H1 (cell line): ENCODE measurements around the gene AIM2. TPM values are rescaled to one million over a fixed set of nuclear protein-coding genes. Genes with fewer than 3 reads are reported as not detected.

Experiments used
- CTCF ChIA-PET: fragments of 300-600 bp; sonication (Branson Sonifier 250); formaldehyde crosslinking; loops from one replicate; lab custom pipeline; 2021; ENCODE audit not compliant: partially characterized antibody; lab: Charles Lee
- POLR2A ChIA-PET: fragments of 300-600 bp; sonication (Branson Sonifier 250); formaldehyde crosslinking; loops from one replicate; lab custom pipeline; 2021; ENCODE audit warnings: inconsistent platforms; ENCODE audit not compliant: partially characterized antibody; lab: Charles Lee
- DNase-seq, 2 experiments: peaks; one replicate each; pipeline versions ENCODE4 v3.0.0 to v3.0.0-alpha.2; 2010 to 2022; ENCODE audit warnings: low spot score in 2 of 2, low read depth in 1 of 2, mixed read lengths in 1 of 2
- FAIRE-seq: peaks from 2 replicates; lab custom pipeline; 2011; peaks lifted over from hg19 to GRCh38; lab: Jason Lieb, UNC
- H2AFZ ChIP-seq: 2 replicates; pipeline ENCODE4 v1.8.1; 2012; ENCODE audit warnings: low read length, inconsistent platforms
- H2AK5ac ChIP-seq: 2 replicates; pipeline ENCODE4 v1.6.1; 2013; ENCODE audit warnings: low read depth, low read length
- H2BK120ac ChIP-seq: replicated peaks from 2 replicates; pipeline ENCODE3; 2013; ENCODE audit warnings: low read depth, low read length, inconsistent platforms
- H2BK12ac ChIP-seq: 2 replicates; pipeline ENCODE4 v1.6.1; 2013; ENCODE audit warnings: low read depth, low read length
- H2BK15ac ChIP-seq: 2 replicates; pipeline ENCODE4 v1.6.1; 2013; ENCODE audit warnings: low read length
- H2BK20ac ChIP-seq: 2 replicates; pipeline ENCODE4 v1.6.1; 2013; ENCODE audit warnings: low read length
- H2BK5ac ChIP-seq: 2 replicates; pipeline ENCODE4 v1.6.1; 2013; ENCODE audit warnings: low read depth, low read length
- H3K14ac ChIP-seq: 2 replicates; pipeline ENCODE4 v1.6.1; 2013; ENCODE audit warnings: inconsistent platforms; ENCODE audit not compliant: insufficient read length
- H3K18ac ChIP-seq: 2 replicates; pipeline ENCODE4 v1.6.1; 2013; ENCODE audit warnings: low read length; ENCODE audit errors: extremely low read depth
- H3K23ac ChIP-seq: 2 replicates; pipeline ENCODE4 v1.6.1; 2013; ENCODE audit warnings: inconsistent platforms; ENCODE audit not compliant: insufficient read length
- H3K23me2 ChIP-seq: 2 replicates; pipeline ENCODE4 v1.6.1; 2013; ENCODE audit warnings: low read depth, low read length
- H3K27ac ChIP-seq: 2 replicates; pipeline ENCODE4 v1.6.1; 2011; ENCODE audit warnings: low read depth, low read length, inconsistent platforms
- H3K27me3 ChIP-seq, 4 experiments: replicated peaks in 1 of 4; 1 replicate in 1 of 4; 2 replicates in 3 of 4; pipeline versions ENCODE4 v1.6.1 to v1.8.1; 2011 to 2013; ENCODE audit warnings: low read length in 3 of 4, mild to moderate bottlenecking in 3 of 4, inconsistent platforms in 2 of 4, mixed read lengths in 2 of 4, moderate library complexity in 1 of 4; ENCODE audit not compliant: control insufficient read depth in 3 of 4, insufficient read depth in 3 of 4; ENCODE audit errors: extremely low read depth in 1 of 4
- H3K36me3 ChIP-seq, 4 experiments: 2 replicates each; pipeline versions ENCODE4 v1.6.1 to v1.8.1; 2011 to 2013; ENCODE audit warnings: mild to moderate bottlenecking in 4 of 4, low read length in 3 of 4, moderate library complexity in 2 of 4, control low read depth in 1 of 4, inconsistent platforms in 1 of 4; ENCODE audit not compliant: insufficient read depth in 4 of 4, control insufficient read depth in 2 of 4
- H3K4ac ChIP-seq: replicated peaks from 2 replicates; pipeline ENCODE3; 2013; ENCODE audit warnings: low read length, low read depth, mixed read lengths, inconsistent platforms; ENCODE audit not compliant: insufficient read length
- H3K4me1 ChIP-seq, 4 experiments: replicated peaks in 1 of 4; 1 replicate in 1 of 4; 2 replicates in 3 of 4; pipeline versions ENCODE4 v1.6.1 to v1.8.1; 2011 to 2013; ENCODE audit warnings: low read length in 3 of 4, inconsistent platforms in 2 of 4, mixed read lengths in 1 of 4; ENCODE audit not compliant: insufficient read depth in 4 of 4, control insufficient read depth in 3 of 4
- H3K4me2 ChIP-seq, 2 experiments: 2 replicates each; pipeline versions ENCODE4 v1.6.1 to v1.8.1; 2011 to 2013; ENCODE audit warnings: low read depth in 2 of 2, low read length in 2 of 2, control low read depth in 1 of 2, inconsistent platforms in 1 of 2, mild to moderate bottlenecking in 1 of 2; ENCODE audit not compliant: insufficient read depth in 1 of 2
- H3K4me3 ChIP-seq, 4 experiments: fragments of 200-600, 300-600 bp in 1 of 4; sonication (generic), shearing (Covaris generic), sonication (Bioruptor Twin) in 1 of 4; 2 replicates each; pipeline versions ENCODE4 v1.5.1 to v1.8.1; 2011 to 2016; ENCODE audit warnings: low read length in 4 of 4, low read depth in 3 of 4, control low read depth in 2 of 4, inconsistent platforms in 2 of 4, mild to moderate bottlenecking in 2 of 4, mixed read lengths in 1 of 4, moderate library complexity in 1 of 4; ENCODE audit not compliant: insufficient read depth in 2 of 4; ENCODE audit errors: extremely low read depth in 1 of 4
- H3K56ac ChIP-seq: replicated peaks from 2 replicates; pipeline ENCODE3; 2013; ENCODE audit warnings: low read depth, mild to moderate bottlenecking, mixed read lengths, low read length, inconsistent platforms; ENCODE audit not compliant: insufficient read length
- H3K79me1 ChIP-seq: 2 replicates; pipeline ENCODE4 v1.6.1; 2013; ENCODE audit warnings: low read depth, low read length, control low read depth
- H3K79me2 ChIP-seq, 2 experiments: 2 replicates each; pipeline versions ENCODE4 v1.6.1 to v1.8.1; 2012 to 2013; ENCODE audit warnings: low read length in 2 of 2, mild to moderate bottlenecking in 2 of 2, inconsistent platforms in 1 of 2; ENCODE audit not compliant: insufficient read depth in 2 of 2, control insufficient read depth in 1 of 2
- H3K9ac ChIP-seq, 4 experiments: replicated peaks in 1 of 4; 1 replicate in 1 of 4; 2 replicates in 3 of 4; pipeline versions ENCODE4 v1.6.1 to v1.8.1; 2011 to 2013; ENCODE audit warnings: low read depth in 3 of 4, low read length in 3 of 4, control low read depth in 2 of 4, mild to moderate bottlenecking in 2 of 4, moderate library complexity in 2 of 4, inconsistent platforms in 1 of 4; ENCODE audit errors: extremely low read depth in 1 of 4
- H3K9me3 ChIP-seq, 2 experiments: 2 replicates each; pipeline versions ENCODE4 v1.6.1 to v1.8.1; 2012 to 2013; ENCODE audit warnings: mild to moderate bottlenecking in 2 of 2, moderate library complexity in 2 of 2, control low read depth in 1 of 2, inconsistent platforms in 1 of 2, low read depth in 1 of 2, low read length in 1 of 2, mixed read lengths in 1 of 2; ENCODE audit not compliant: insufficient read depth in 2 of 2
- H4K20me1 ChIP-seq, 2 experiments: replicated peaks in 1 of 2; 2 replicates each; pipeline versions ENCODE3 to v1.8.1; 2011 to 2013; ENCODE audit warnings: inconsistent platforms in 2 of 2, low read length in 2 of 2, mild to moderate bottlenecking in 1 of 2; ENCODE audit not compliant: insufficient read depth in 2 of 2, control insufficient read depth in 1 of 2
- H4K5ac ChIP-seq: 2 replicates; pipeline ENCODE4 v1.6.1; 2013; ENCODE audit warnings: low read length, low read depth, mixed read lengths, inconsistent platforms; ENCODE audit not compliant: insufficient read length
- H4K8ac ChIP-seq: 2 replicates; pipeline ENCODE4 v1.8.0; 2013; ENCODE audit warnings: mild to moderate bottlenecking, moderate library complexity, low read length, inconsistent platforms; ENCODE audit not compliant: insufficient read depth; ENCODE audit errors: extremely low read depth
- H4K91ac ChIP-seq: replicated peaks from 2 replicates; pipeline ENCODE3; 2013; ENCODE audit warnings: low read length, mixed read lengths, inconsistent platforms; ENCODE audit not compliant: insufficient read length
- JUN ChIP-seq: IDR thresholded peaks from 2 replicates; pipeline ENCODE4 v1.6.1; 2011; ENCODE audit warnings: low read depth, mild to moderate bottlenecking, improper control_type of control experiment, low read length
- NANOG ChIP-seq: IDR thresholded peaks from 2 replicates; pipeline ENCODE4 v1.6.1; 2011; ENCODE audit warnings: low read length, low read depth, mild to moderate bottlenecking, inconsistent platforms; ENCODE audit not compliant: insufficient read depth, poor library complexity, severe bottlenecking
- RAD21 ChIP-seq, 2 experiments: IDR thresholded peaks in 1 of 2; conservative IDR thresholded peaks in 1 of 2; 2 replicates each; pipeline ENCODE4 v1.6.1; 2011; ENCODE audit warnings: low read depth in 2 of 2, low read length in 2 of 2, improper control_type of control experiment in 1 of 2, inconsistent platforms in 1 of 2, mild to moderate bottlenecking in 1 of 2, moderate library complexity in 1 of 2
- RNF2 ChIP-seq: fragments of 200-900, 300-1000 bp; sonication (generic); IDR thresholded peaks from 2 replicates; pipeline ENCODE4 v1.7.1; 2016; ENCODE audit warnings: borderline replicate concordance, low read depth, mild to moderate bottlenecking, antibody characterized with exemption, low read length; ENCODE audit not compliant: poor library complexity, severe bottlenecking; ENCODE audit errors: missing control alignments
- SIX5 ChIP-seq: IDR thresholded peaks from 2 replicates; pipeline ENCODE4 v1.6.1; 2011; ENCODE audit warnings: mild to moderate bottlenecking, low read depth, low read length
- SP4 ChIP-seq: IDR thresholded peaks from 2 replicates; pipeline ENCODE4 v1.6.1; 2012; ENCODE audit warnings: low read length, inconsistent platforms
- USF2 ChIP-seq: IDR thresholded peaks from 2 replicates; pipeline ENCODE4 v1.6.1; 2011; ENCODE audit warnings: low read length, improper control_type of control experiment
- YY1 ChIP-seq: IDR thresholded peaks from 2 replicates; pipeline ENCODE4 v1.6.1; 2011; ENCODE audit warnings: low read depth, mild to moderate bottlenecking, low read length
- WGBS, 2 experiments: shearing (Covaris generic) in 1 of 2; methylation state at CpG; one replicate each; pipeline versions ENCODE4 v1.1.6 to v1.1.7; 2013 to 2015; ENCODE audit warnings: low lambda C conversion rate in 2 of 2, mixed read lengths in 2 of 2, inconsistent platforms in 1 of 2, low coverage in 1 of 2, missing lambda C conversion rate in 1 of 2; ENCODE audit not compliant: insufficient replicate concordance in 2 of 2, insufficient coverage in 1 of 2, insufficient read length in 1 of 2; ENCODE audit errors: extremely low coverage in 1 of 2, missing lambda C conversion rate in 1 of 2; 5-methylcytosine and 5-hydroxymethylcytosine counted together
- polyA plus RNA-seq, 7 experiments: library from polyadenylated mRNA; depleted of rRNA in 3 of 7; stranded (reverse) in 5 of 7; unstranded in 2 of 7; fragments of >200 nt in 5 of 7; fragments of 200-250 nt in 2 of 7; gene quantifications; 1 replicate in 5 of 7; 2 replicates in 1 of 7; 4 replicates in 1 of 7; pipeline versions ENCODE4 v1.2.1 to v1.2.3, GENCODE V29; 2011 to 2013; ENCODE audit warnings: missing spikeins in 2 of 7, mixed read lengths in 2 of 7
- total RNA-seq: library from RNA; stranded (reverse); fragmentation: NEBNext Ultra II Directional; extraction: Animal tissue kit (Norgen Biotek cat#: 25700); gene quantifications from 2 replicates; pipeline ENCODE4 v1.2.1, GENCODE V29; 2021

Gene AIM2
- total and polyA plus RNA-seq, 2 of the 8 experiments (the other 6 are each of a cell fraction or from before 2014, with no cell fraction given) = 0.21 to 2.1 TPM

GRCh38 chr1:159030311-159030710 lies 46.3 kb downstream of the AIM2 start:
- WGBS, 2 experiments = 71% methylated on average over 1 of the region's 1 CpG; no CpG with 5 or more reads in 1 of the 2 experiments
- Histone ChIP-seq H3K4me1 (peaks cover 0 to 4% (median 1%) of the 10 kb centered on the region in 4 experiments; a peak in 3 of 7 replicates), H2BK5ac (no peak overlapping the region)

More at GRCh38 chr1:159030311-159030710, 46.3 kb downstream of the AIM2 start:
- FAIRE-seq = no peak
- POLR2A ChIA-PET = no interaction called here
- no peaks in the 10 kb centered on the region for H4K20me1 ChIP-seq
- CTCF ChIA-PET = interaction anchor here (1.0 to 1.9 kb wide), 5 partner anchors 8 to 58 kb away, joined by 3 to 5 read pairs (median 4); no protein-coding TSS in a partner anchor
- H3K56ac ChIP-seq = no peak overlapping the region
- no peak overlapping the region for H2BK120ac ChIP-seq
- H3K79me1 ChIP-seq = no peaks in the 10 kb centered on the region
- H3K4me3 ChIP-seq = no peak overlapping the region
- 0 out of 2 replicates have a peak overlapping the region, but pooled peaks have one; percentile 17 for H3K18ac ChIP-seq
- no peak overlapping the region for H2BK12ac ChIP-seq
- DNase-seq = no peak
- no peak overlapping the region for H3K14ac ChIP-seq
- H2BK20ac ChIP-seq = 0 out of 2 replicates have a peak overlapping the region, but pooled peaks have one; percentile 61
- H2AK5ac ChIP-seq = no peak overlapping the region
- H2BK15ac ChIP-seq = no peak overlapping the region
- no peak overlapping the region for H3K23ac ChIP-seq
- TF ChIP-seq SP4 (no peak), NANOG (no peak), YY1 (no peak), JUN (no peak), USF2 (no peak), SIX5 (no peak), RNF2 (no peak), RAD21 (IDR thresholded peaks at IDR 0.05 in 1 of 2, conservative IDR thresholded peaks at IDR 0.05 in 1 of 2; ENCODE audit: low read depth in 2 of 2, low read length in 2 of 2) (no peak)
- H3K36me3 ChIP-seq = no peaks in the 10 kb centered on the region
- H3K9ac ChIP-seq = no peak overlapping the region
- H3K27me3 ChIP-seq = no peaks in the 10 kb centered on the region
- no peak overlapping the region for H3K27ac ChIP-seq
- H2AFZ ChIP-seq = peak overlapping the region; percentile 38; the same call in 1 of the 2 replicates
- no peaks in the 10 kb centered on the region for H3K79me2 ChIP-seq
- no peak overlapping the region for H4K91ac ChIP-seq
- no peaks in the 10 kb centered on the region for H3K9me3 ChIP-seq
- no peak overlapping the region for H3K4me2 ChIP-seq
- no peak overlapping the region for H4K8ac ChIP-seq
- H3K4ac ChIP-seq = no peak overlapping the region
- H4K5ac ChIP-seq = no peak overlapping the region
- no peaks in the 10 kb centered on the region for H3K23me2 ChIP-seq
